Measurements from ENCODE around the gene FAM20C. TPM values are rescaled to one million over a fixed set of nuclear protein-coding genes. Genes with fewer than 3 reads are reported as not detected.
A peak's percentile ranks its signal among the peaks of the same experiment; 100 is the strongest.

FAM20C gene
- total RNA-seq, 1 experiment from 2014 or later, result 62.4 TPM

GRCh38 chr7:171364-171904, 20.9 kb upstream of the FAM20C start:
- Histone ChIP-seq H3K27ac (ENCODE audit: low read length) (no peak overlapping the region), H3K4me3 (ENCODE audit: low read depth in 2 of 2, low read length in 2 of 2) (no peak overlapping the region), H3K9me3 (ENCODE audit: control insufficient read depth, insufficient read depth, low read depth, low read length) (no peaks in the 10 kb centered on the region), H3K27me3 (ENCODE audit: control insufficient read depth, insufficient read depth, low read length) (no peaks in the 10 kb centered on the region), H3K4me1 (ENCODE audit: control insufficient read depth, insufficient read depth, low read length) (no peaks in the 10 kb centered on the region), H3K36me3 (ENCODE audit: control insufficient read depth, insufficient read depth, low read length) (no peaks in the 10 kb centered on the region)
- TF ChIP-seq SIN3A (IDR thresholded peaks at IDR 0.05; ENCODE audit: borderline replicate concordance, insufficient read depth, low read depth, low read length), result no peak
- intact Hi-C loops (cut with micrococcal nuclease; ENCODE audit: unreplicated experiment) (no loop called here), in situ Hi-C loops (cut with HindIII; ENCODE audit: low pct_unique_long_range_greater_than_20kb, low sequenced_read_pairs) (no loop called here)
- BruUV-seq (replicated peaks), result no TSS peak
- DNase-seq (ENCODE audit: low read depth, low spot score) (no peak), ATAC-seq (peak; percentile 57; the same call in 1 of the 2 replicates)
- CTCF ChIA-PET, result interaction anchor here (0.8 kb wide), 1 partner anchor 10 kb away, joined by 3 read pairs; no protein-coding TSS in a partner anchor
- POLR2A ChIA-PET, result no interaction called here

- H3K4me1 ChIP-seq (ENCODE audit: control insufficient read depth, insufficient read depth, low read length), result no peaks in the 10 kb centered on the region
- TF ChIP-seq CTCF (IDR thresholded peaks at IDR 0.05) (no peak), REST (IDR thresholded peaks at IDR 0.05; ENCODE audit: insufficient read depth in 1 of 2, low read depth in 2 of 2, low read length in 1 of 2) (no peak), TCF7L2 (IDR thresholded peaks at IDR 0.05; ENCODE audit: low read depth, low read length) (no peak), POLR2AphosphoS5 (IDR thresholded peaks at IDR 0.05; ENCODE audit: low read depth, low read length) (no peak), SIN3A (IDR thresholded peaks at IDR 0.05; ENCODE audit: borderline replicate concordance, insufficient read depth, low read depth, low read length) (no peak)
- no TSS peak for BruUV-seq (replicated peaks)
- ATAC-seq (no peak), DNase-seq (ENCODE audit: low read depth, low spot score) (no peak)
- H3K27ac ChIP-seq (ENCODE audit: low read length), result no peak overlapping the region
- CTCF ChIA-PET, result interaction anchor here (0.8 kb wide), 1 partner anchor 10 kb away, joined by 3 read pairs; no protein-coding TSS in a partner anchor
- POLR2A ChIA-PET, result no interaction called here
- in situ Hi-C loops (cut with HindIII; ENCODE audit: low pct_unique_long_range_greater_than_20kb, low sequenced_read_pairs), result no loop called here
- no peak overlapping the region for H3K4me3 ChIP-seq (ENCODE audit: low read depth in 2 of 2, low read length in 2 of 2)
- H3K36me3 ChIP-seq (ENCODE audit: control insufficient read depth, insufficient read depth, low read length), result no peaks in the 10 kb centered on the region
- intact Hi-C loops (cut with micrococcal nuclease; ENCODE audit: unreplicated experiment), result no loop called here
- H3K9me3 ChIP-seq (ENCODE audit: control insufficient read depth, insufficient read depth, low read depth, low read length), result no peaks in the 10 kb centered on the region
- no peaks in the 10 kb centered on the region; the same call in 1 of the 2 replicates for H3K27me3 ChIP-seq (ENCODE audit: control insufficient read depth, insufficient read depth, low read length)
Observed at GRCh38 chr7:171912-172515, 20.4 kb upstream of the FAM20C start.

Measured in Panc1 (cell line).